GM12878 (cell line): ENCODE data around the gene GLI1. TPM values are rescaled to one million over a fixed set of nuclear protein-coding genes. Genes with fewer than 3 reads are reported as not detected.

Experiments
- ATAC-seq: fragments of 200-7000 bp; cut with Tn5 transposase; 3 replicates; pipeline ENCODE4 v1.9.1; 2020; ENCODE audit warnings: mild to moderate bottlenecking, moderate library complexity
- BruUV-seq: library from RNA; stranded (reverse); fragments of 400-500 nt; replicated peaks from 2 replicates; lab custom pipeline; 2021; lab: Mats Ljungman, UMichigan
- CTCF ChIA-PET: fragments of 300-600 bp; sonication (Branson Sonifier 250); formaldehyde crosslinking; extraction: SDS; loops from one replicate; lab custom pipeline; 2021; ENCODE audit warnings: inconsistent platforms; lab: Yijun Ruan, JAX
- POLR2A ChIA-PET: fragments of 350-600 bp; formaldehyde crosslinking; extraction: SDS; loops from one replicate; lab custom pipeline; 2021; ENCODE audit warnings: inconsistent platforms; lab: Charles Lee
- RAD21 ChIA-PET: fragments of 300-600 bp; sonication (Branson Sonifier 250); formaldehyde crosslinking; loops from one replicate; lab custom pipeline; 2023; ENCODE audit warnings: antibody characterized with exemption; ENCODE audit not compliant: unreplicated experiment; lab: Charles Lee
- SMC1A ChIA-PET: fragments of 300-600 bp; sonication (Branson Sonifier 250); formaldehyde crosslinking; loops from one replicate; lab custom pipeline; 2023; ENCODE audit not compliant: unreplicated experiment, uncharacterized antibody; lab: Charles Lee
- DNase-seq: peaks from one replicate; pipeline ENCODE4 v3.0.0-alpha.2; 2011; ENCODE audit warnings: low read depth, low spot score
- FAIRE-seq: peaks from 3 replicates; lab custom pipeline; 2011; peaks lifted over from hg19 to GRCh38; lab: Jason Lieb, UNC
- H2AFZ ChIP-seq: 2 replicates; pipeline ENCODE4 v1.6.0; 2011; ENCODE audit warnings: low read depth, low read length, control low read depth; ENCODE audit not compliant: control insufficient read depth
- H3K27ac ChIP-seq: 2 replicates; pipeline ENCODE4 v1.5.1; 2011; ENCODE audit warnings: control low read depth; ENCODE audit not compliant: control insufficient read depth, insufficient read depth
- H3K27me3 ChIP-seq, 2 experiments: replicated peaks in 1 of 2; 2 replicates each; pipeline versions ENCODE4 v1.6.0 to v1.6.1; 2011; ENCODE audit warnings: low read length in 1 of 2; ENCODE audit not compliant: control insufficient read depth in 2 of 2, insufficient read depth in 2 of 2
- H3K36me3 ChIP-seq, 2 experiments: 2 replicates each; pipeline ENCODE4 v1.5.1; 2011; ENCODE audit warnings: low read length in 1 of 2; ENCODE audit not compliant: control insufficient read depth in 2 of 2, insufficient read depth in 2 of 2
- H3K4me1 ChIP-seq: 2 replicates; pipeline ENCODE4 v1.6.1; 2011; ENCODE audit warnings: mild to moderate bottlenecking, low read length, moderate library complexity, mixed read lengths; ENCODE audit not compliant: control insufficient read depth, insufficient read depth
- H3K4me2 ChIP-seq: 2 replicates; pipeline ENCODE4 v1.6.0; 2011; ENCODE audit warnings: control low read depth; ENCODE audit not compliant: control insufficient read depth, insufficient read depth
- H3K4me3 ChIP-seq: fragments of 200-600 bp; sonication (generic); 2 replicates; pipeline ENCODE4 v1.5.1; 2016
- H3K79me2 ChIP-seq: 2 replicates; pipeline ENCODE4 v1.6.0; 2011; ENCODE audit warnings: low read length; ENCODE audit not compliant: control insufficient read depth, insufficient read depth
- H3K9ac ChIP-seq: 2 replicates; pipeline ENCODE4 v1.8.0; 2011; ENCODE audit warnings: low read length, control low read depth, mixed read lengths; ENCODE audit not compliant: control insufficient read depth, insufficient read depth
- H3K9me3 ChIP-seq: replicated peaks from 3 replicates; pipeline ENCODE4 v1.5.1; 2011; ENCODE audit warnings: mild to moderate bottlenecking, low read length; ENCODE audit not compliant: control insufficient read depth, insufficient read depth
- H4K20me1 ChIP-seq: 2 replicates; pipeline ENCODE4 v1.6.0; 2011; ENCODE audit not compliant: control insufficient read depth, insufficient read depth
- CREM ChIP-seq: IDR thresholded peaks from 2 replicates; pipeline ENCODE4 v1.6.1; 2014; ENCODE audit warnings: antibody characterized with exemption, low read depth
- CTCF ChIP-seq, 3 experiments: IDR thresholded peaks in 2 of 3; conservative IDR thresholded peaks in 1 of 3; 2 replicates each; pipeline ENCODE4 v1.5.1; 2011; ENCODE audit warnings: low read depth in 3 of 3, low read length in 3 of 3, mild to moderate bottlenecking in 3 of 3, control low read depth in 2 of 3, moderate library complexity in 2 of 3, inconsistent platforms in 1 of 3, mixed read lengths in 1 of 3; ENCODE audit not compliant: control insufficient read depth in 2 of 3, insufficient read depth in 1 of 3; ENCODE audit errors: extremely low read depth in 1 of 3
- CUX1 ChIP-seq: IDR thresholded peaks from 2 replicates; pipeline ENCODE4 v1.6.1; 2012; ENCODE audit warnings: improper control_type of control experiment, low read depth, low read length; ENCODE audit not compliant: insufficient replicate concordance
- MXI1 ChIP-seq: fragments of 150-350 bp; IDR thresholded peaks from 2 replicates; pipeline ENCODE4 v1.6.1; 2011; ENCODE audit warnings: low read depth, mild to moderate bottlenecking, inconsistent platforms, low read length, improper control_type of control experiment
- PAX5 ChIP-seq: IDR thresholded peaks from 2 replicates; pipeline ENCODE4 v1.6.1; 2011; ENCODE audit warnings: low read depth, low read length, borderline replicate concordance
- RELB ChIP-seq: fragments of 450-650 bp; IDR thresholded peaks from 2 replicates; pipeline ENCODE4 v1.6.1; 2017; ENCODE audit warnings: low read depth, mild to moderate bottlenecking, moderate library complexity
- ZBTB4 ChIP-seq: fragments of 450-650 bp; formaldehyde crosslinking; IDR thresholded peaks from 2 replicates; pipeline ENCODE4 v1.4.0; 2022; ENCODE audit warnings: mild to moderate bottlenecking, moderate library complexity
- WGBS: methylation state at CpG from one replicate; pipeline ENCODE4 v1.1.6; 2016; ENCODE audit warnings: low lambda C conversion rate; ENCODE audit not compliant: insufficient replicate concordance, insufficient coverage; ENCODE audit errors: missing lambda C conversion rate; 5-methylcytosine and 5-hydroxymethylcytosine counted together
- in situ Hi-C: fragments of 300-500 bp; cut with MboI; formaldehyde crosslinking; loops from 9 replicates; pipeline ENCODE4 v1.14.3; 2018; ENCODE audit warnings: mixed read lengths
- intact Hi-C: fragments of 100-400 bp; cut with micrococcal nuclease; formaldehyde crosslinking; loops from one replicate; pipeline ENCODE4 v1.14.2; 2022; ENCODE audit not compliant: unreplicated experiment
- polyA plus RNA-seq, 11 experiments: library from polyadenylated mRNA; depleted of rRNA in 4 of 11; unstranded in 6 of 11; stranded (reverse) in 5 of 11; fragments of >200 nt; fragmentation: Nextera tagmentation in 4 of 11; fragmentation: Illumina TruSeq in 1 of 11; extraction: Ambion mirVana in 4 of 11; extraction: Trizol in 1 of 11; gene quantifications; 1 replicate in 1 of 11; 2 replicates in 10 of 11; pipeline versions ENCODE4 v1.2.1 to v1.2.3, GENCODE V29; 2011 to 2016; ENCODE audit warnings: inconsistent platforms in 2 of 11, missing spikeins in 2 of 11, low read depth in 1 of 11
- total RNA-seq, 4 experiments: library from RNA; depleted of rRNA in 3 of 4; stranded (reverse); fragments of >200 nt in 3 of 4; fragmentation: Illumina TruSeq in 1 of 4; extraction: Trizol in 1 of 4; gene quantifications; 2 replicates each; pipeline versions ENCODE4 v1.2.1 to v1.2.3, GENCODE V29; 2013 to 2021

The GLI1 gene
- total and polyA plus RNA-seq, 10 of the 15 experiments (the other 5 are each of a cell fraction or from before 2014, with no cell fraction given) = 0.27 to 1.2 (median 0.49) TPM

- peaks cover 17% of the 10 kb centered on the region for H3K79me2 ChIP-seq
- H3K4me3 ChIP-seq = peak within 1 kb of the TSS; percentile 97
- peak within 1 kb of the TSS; percentile 58 for H3K4me2 ChIP-seq
- in situ Hi-C loops (no loop called here), intact Hi-C loops (no loop called here)
- ATAC-seq = peak; percentile 99
- WGBS = 7% methylated on average over 41 of the region's 47 CpGs
- FAIRE-seq = peak; percentile 96
- peaks cover 6% of the 10 kb centered on the region for H3K4me1 ChIP-seq
- no TSS peak for BruUV-seq
- H3K9me3 ChIP-seq = no peaks in the 10 kb centered on the region
- peak; percentile 95 for DNase-seq
- peak within 1 kb of the TSS; percentile 49 for H2AFZ ChIP-seq
- ChIA-PET POLR2A (interaction anchor here (1.2 to 1.6 kb wide), 3 partner anchors 25 to 36 kb away, joined by 3 to 6 read pairs (median 5); partner anchors contain the start of gene DDIT3), RAD21 (interaction anchor here (0.6 to 1.2 kb wide), 2 partner anchors 11 to 36 kb away, joined by 3 read pairs; no protein-coding TSS in a partner anchor), SMC1A (interaction anchor here (2.0 kb wide), 1 partner anchor 29 kb away, joined by 8 read pairs; the partner anchor contains the start of gene GLI1), CTCF (interaction anchor here (0.5 to 2.7 kb wide), 4 partner anchors 11 to 108 kb away, joined by 3 to 13 read pairs (median 6); no protein-coding TSS in a partner anchor)
- H3K27me3 ChIP-seq = no peaks in the 10 kb centered on the region
- peak within 1 kb of the TSS; percentile 74 for H3K9ac ChIP-seq
- no peaks in the 10 kb centered on the region for H4K20me1 ChIP-seq
- H3K36me3 ChIP-seq = peaks cover 6 to 16% of the 10 kb centered on the region in 2 experiments
- peak within 1 kb of the TSS; percentile 76 for H3K27ac ChIP-seq
- TF ChIP-seq MXI1 (peak; percentile 75; the same call in 1 of the 2 replicates), RELB (peak; percentile 54; the same call in 1 of the 2 replicates), ZBTB4 (CRISPR knock-in tag) (no peak), CUX1 (no peak), CTCF (IDR thresholded peaks at IDR 0.05 in 2 of 3, conservative IDR thresholded peaks at IDR 0.05 in 1 of 3; ENCODE audit: control insufficient read depth in 2 of 3, extremely low read depth in 1 of 3, insufficient read depth in 1 of 3, low read depth in 3 of 3, low read length in 3 of 3) (peak; percentile 34 to 41 (median 37); a peak in 4 of 6 replicates), CREM (peak; percentile 85), PAX5 (no peak)
Measured at GRCh38 chr12:57487597-57488401, 28.2 kb downstream of the GLI1 start, which contains the start of gene MARS1. TSS of gene MARS1 (plus strand) at chr12:57488068. CDS start at chr12:57488091, 23 bp downstream.
